Measurements from ENCODE around the gene CKS1B. TPM values are rescaled to one million over a fixed set of nuclear protein-coding genes. Genes with fewer than 3 reads are reported as not detected.

Gene CKS1B
- polyA plus RNA-seq, 4 donors = 63.7 to 117 (median 75.6) TPM

DNA sequence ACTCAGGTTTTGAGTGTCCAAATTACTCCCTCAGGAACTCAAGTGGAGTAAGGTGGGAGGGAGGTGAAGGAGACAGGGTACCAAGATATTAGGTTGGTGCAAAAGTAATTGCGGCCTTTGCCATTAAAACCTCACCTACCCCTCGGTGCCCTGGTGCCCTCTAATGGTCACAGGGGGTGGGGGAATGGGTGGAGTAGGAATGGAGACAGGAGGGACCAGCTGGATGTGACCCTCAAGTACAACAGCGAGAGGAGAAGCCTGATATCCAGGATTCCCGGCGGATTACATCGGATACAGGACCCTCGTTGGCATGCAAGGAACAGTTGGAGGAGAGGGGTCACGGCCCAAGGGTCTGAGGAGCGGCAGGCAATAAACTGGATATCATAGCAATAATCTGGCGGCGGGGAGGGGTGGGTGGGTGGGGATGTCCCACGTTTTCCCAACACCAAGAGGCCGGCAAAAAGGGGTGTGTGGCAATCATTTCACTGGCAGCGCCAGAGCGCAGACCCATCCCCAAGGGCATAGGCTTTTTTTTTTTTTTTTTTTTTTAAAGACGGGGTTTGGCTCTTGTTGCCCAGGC, 23.8 kb downstream of the CKS1B start:
- no peak for DNase-seq
- H3K27me3 ChIP-seq (ENCODE audit: control insufficient read depth in 3 of 3, insufficient read depth in 3 of 3, low read length in 3 of 3) = no peaks in the 10 kb centered on the region
- 71 to 74% (median 71%) methylated on average over 15 to 16 of the region's 16 CpGs for WGBS, 3 donors
- H3K27ac ChIP-seq (ENCODE audit: low read depth in 1 of 3, low read length in 2 of 3) = no peak overlapping the region
- FAIRE-seq = no peak
- H3K36me3 ChIP-seq (ENCODE audit: control insufficient read depth in 3 of 3, insufficient read depth in 2 of 3, low read depth in 1 of 3, low read length in 3 of 3) = peaks cover 0 to 4% (median 0%) of the 10 kb centered on the region in 3 donors
- no peak overlapping the region for H3K4me3 ChIP-seq (ENCODE audit: low read depth in 1 of 3, low read length in 3 of 3)
- H3K4me1 ChIP-seq (ENCODE audit: control insufficient read depth in 3 of 3, insufficient read depth in 2 of 3, low read depth in 1 of 3, low read length in 2 of 3) = peaks cover 1 to 20% (median 3%) of the 10 kb centered on the region in 3 donors
- H3K9me3 ChIP-seq (ENCODE audit: control insufficient read depth in 2 of 2, insufficient read depth in 1 of 2, low read depth in 1 of 2, low read length in 1 of 2) = no peaks in the 10 kb centered on the region

DNA sequence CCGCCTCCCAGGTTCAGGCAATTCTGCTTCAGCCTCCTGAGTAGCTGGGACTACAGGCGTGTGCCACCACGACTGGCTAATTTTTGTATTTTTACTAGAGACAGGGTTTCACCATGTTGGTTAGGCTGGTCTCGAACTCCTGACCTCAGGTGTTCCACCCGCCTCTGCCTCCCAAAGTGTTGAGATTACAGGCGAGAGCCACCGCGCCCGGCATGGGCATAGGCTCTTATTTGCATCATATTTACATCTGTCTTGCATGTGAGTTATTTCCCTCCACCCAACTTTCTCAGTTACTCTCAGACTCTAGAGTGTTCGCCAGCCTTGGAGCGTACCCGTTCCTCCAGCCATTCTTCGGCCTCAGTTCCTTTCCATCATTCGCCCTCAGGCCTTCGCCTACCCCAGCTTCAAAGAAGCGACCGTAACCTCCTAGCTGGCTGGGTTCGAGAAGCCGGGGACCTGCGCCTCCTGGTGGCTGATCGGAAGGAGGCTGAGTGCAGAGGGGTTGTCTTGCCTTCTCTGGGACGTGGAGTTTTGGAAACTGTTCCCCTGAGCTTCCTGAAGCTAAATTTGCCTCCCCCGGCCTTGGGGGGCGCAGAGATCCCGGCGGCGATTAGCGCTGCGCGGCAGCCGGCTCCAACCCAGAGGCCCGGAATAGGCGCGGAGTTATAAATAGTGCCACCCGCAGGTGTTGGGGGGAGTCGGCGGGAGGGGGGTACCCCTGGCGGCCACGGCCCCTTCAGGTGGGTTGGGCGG, 24.5 kb downstream of the CKS1B start:
- no peaks in the 10 kb centered on the region for H3K9me3 ChIP-seq (ENCODE audit: control insufficient read depth in 2 of 2, insufficient read depth in 1 of 2, low read depth in 1 of 2, low read length in 1 of 2)
- H3K27ac ChIP-seq (ENCODE audit: low read depth in 1 of 3, low read length in 2 of 3) = peak overlapping the region; percentile 49 to 97 (median 51)
- H3K27me3 ChIP-seq (ENCODE audit: control insufficient read depth in 3 of 3, insufficient read depth in 3 of 3, low read length in 3 of 3) = no peaks in the 10 kb centered on the region
- H3K4me1 ChIP-seq (ENCODE audit: control insufficient read depth in 3 of 3, insufficient read depth in 2 of 3, low read depth in 1 of 3, low read length in 2 of 3) = peaks cover 1 to 20% (median 3%) of the 10 kb centered on the region in 3 donors
- no peaks in the 10 kb centered on the region for H3K36me3 ChIP-seq (ENCODE audit: control insufficient read depth in 3 of 3, insufficient read depth in 2 of 3, low read depth in 1 of 3, low read length in 3 of 3)
- no peak for FAIRE-seq
- 10 to 11% (median 11%) methylated on average over 40 of the region's 40 CpGs for WGBS, 3 donors
- peak; percentile 70 to 80 for DNase-seq
- H3K4me3 ChIP-seq (ENCODE audit: low read depth in 1 of 3, low read length in 3 of 3) = peak overlapping the region; percentile 16 to 78 (median 77)

DNA sequence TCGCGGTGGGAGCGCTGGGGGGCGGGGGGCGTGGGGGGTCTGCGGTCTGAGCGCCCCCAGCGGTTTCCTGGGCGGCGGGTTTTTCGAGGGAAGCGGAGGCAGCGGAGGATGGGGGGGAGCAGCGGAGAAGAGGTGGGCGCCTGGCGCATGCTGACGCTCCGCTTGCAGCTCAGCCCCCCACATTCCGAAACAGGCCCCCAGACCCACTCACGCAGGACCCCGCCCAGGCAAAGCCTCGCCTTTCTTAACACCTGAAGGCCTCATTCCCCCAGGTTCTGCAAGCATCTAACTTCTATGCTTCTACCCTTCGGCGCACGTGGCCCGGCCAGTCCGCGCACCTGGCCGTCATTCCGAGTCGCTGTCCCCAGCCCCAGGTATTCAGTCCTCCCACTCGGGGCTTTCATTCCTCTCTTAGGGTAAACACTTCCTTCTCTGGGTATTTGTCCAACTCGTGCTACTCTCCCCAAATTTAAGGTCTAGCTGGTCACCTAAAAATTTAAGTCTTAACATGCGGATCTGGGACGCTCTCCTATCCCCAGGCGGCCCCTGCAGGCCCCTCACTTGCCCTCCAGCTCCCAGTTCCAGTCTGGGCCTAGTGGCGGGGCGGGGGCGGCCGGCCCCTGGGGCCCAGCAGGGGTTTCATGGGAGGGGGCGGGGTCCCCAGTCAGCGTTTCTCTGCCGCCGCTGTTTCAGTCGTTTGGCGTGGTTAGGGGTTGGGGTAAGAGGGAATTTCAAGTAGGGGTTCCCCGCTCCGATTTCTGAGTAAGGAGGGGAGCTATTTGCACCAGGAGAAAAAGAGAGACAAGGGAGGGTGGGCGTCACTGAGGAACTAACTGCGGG, 25.3 kb downstream of the CKS1B start:
- H3K9me3 ChIP-seq (ENCODE audit: control insufficient read depth in 2 of 2, insufficient read depth in 1 of 2, low read depth in 1 of 2, low read length in 1 of 2) = no peaks in the 10 kb centered on the region
- 2 to 5% (median 3%) methylated on average over 37 to 50 of the region's 50 CpGs for WGBS, 3 donors
- peaks cover 1 to 24% (median 8%) of the 10 kb centered on the region in 3 donors for H3K4me1 ChIP-seq (ENCODE audit: control insufficient read depth in 3 of 3, insufficient read depth in 2 of 3, low read depth in 1 of 3, low read length in 2 of 3)
- H3K27ac ChIP-seq (ENCODE audit: low read depth in 1 of 3, low read length in 2 of 3) = peak overlapping the region; percentile 91 to 97 (median 94)
- FAIRE-seq = no peak
- DNase-seq = peak; percentile 60 to 78
- peak overlapping the region; percentile 70 to 78 (median 77) for H3K4me3 ChIP-seq (ENCODE audit: low read depth in 1 of 3, low read length in 3 of 3)
- peaks cover 0 to 8% (median 0%) of the 10 kb centered on the region in 3 donors for H3K36me3 ChIP-seq (ENCODE audit: control insufficient read depth in 3 of 3, insufficient read depth in 2 of 3, low read depth in 1 of 3, low read length in 3 of 3)
- no peaks in the 10 kb centered on the region for H3K27me3 ChIP-seq (ENCODE audit: control insufficient read depth in 3 of 3, insufficient read depth in 3 of 3, low read length in 3 of 3)

DNA sequence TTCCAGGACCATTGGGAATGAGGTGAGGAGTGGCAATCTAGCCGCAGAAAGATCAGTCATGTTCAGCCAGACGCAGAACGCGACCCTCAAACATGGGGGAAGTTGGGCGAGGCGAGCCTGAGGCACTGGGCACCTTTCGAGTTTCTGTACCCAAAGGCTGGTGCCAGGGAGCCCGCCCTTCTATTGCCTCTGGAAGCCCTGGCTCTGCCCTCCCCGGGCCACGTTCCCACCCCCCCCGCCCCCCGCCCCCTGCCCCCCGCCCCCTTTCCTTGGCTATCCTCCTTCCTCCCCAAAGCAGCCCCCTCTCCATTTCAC, 25.9 kb downstream of the CKS1B start:
- WGBS, 3 donors = 1 to 3% (median 2%) methylated on average over 7 to 11 of the region's 13 CpGs
- no peak for DNase-seq
- peaks cover 0 to 12% (median 0%) of the 10 kb centered on the region in 3 donors for H3K36me3 ChIP-seq (ENCODE audit: control insufficient read depth in 3 of 3, insufficient read depth in 2 of 3, low read depth in 1 of 3, low read length in 3 of 3)
- peak overlapping the region; percentile 91 to 97 (median 94) for H3K27ac ChIP-seq (ENCODE audit: low read depth in 1 of 3, low read length in 2 of 3)
- FAIRE-seq = no peak
- no peaks in the 10 kb centered on the region for H3K27me3 ChIP-seq (ENCODE audit: control insufficient read depth in 3 of 3, insufficient read depth in 3 of 3, low read length in 3 of 3)
- H3K4me1 ChIP-seq (ENCODE audit: control insufficient read depth in 3 of 3, insufficient read depth in 2 of 3, low read depth in 1 of 3, low read length in 2 of 3) = peaks cover 1 to 28% (median 13%) of the 10 kb centered on the region in 3 donors
- peak overlapping the region; percentile 70 to 78 (median 77) for H3K4me3 ChIP-seq (ENCODE audit: low read depth in 1 of 3, low read length in 3 of 3)
- H3K9me3 ChIP-seq (ENCODE audit: control insufficient read depth in 2 of 2, insufficient read depth in 1 of 2, low read depth in 1 of 2, low read length in 1 of 2) = no peaks in the 10 kb centered on the region

DNA sequence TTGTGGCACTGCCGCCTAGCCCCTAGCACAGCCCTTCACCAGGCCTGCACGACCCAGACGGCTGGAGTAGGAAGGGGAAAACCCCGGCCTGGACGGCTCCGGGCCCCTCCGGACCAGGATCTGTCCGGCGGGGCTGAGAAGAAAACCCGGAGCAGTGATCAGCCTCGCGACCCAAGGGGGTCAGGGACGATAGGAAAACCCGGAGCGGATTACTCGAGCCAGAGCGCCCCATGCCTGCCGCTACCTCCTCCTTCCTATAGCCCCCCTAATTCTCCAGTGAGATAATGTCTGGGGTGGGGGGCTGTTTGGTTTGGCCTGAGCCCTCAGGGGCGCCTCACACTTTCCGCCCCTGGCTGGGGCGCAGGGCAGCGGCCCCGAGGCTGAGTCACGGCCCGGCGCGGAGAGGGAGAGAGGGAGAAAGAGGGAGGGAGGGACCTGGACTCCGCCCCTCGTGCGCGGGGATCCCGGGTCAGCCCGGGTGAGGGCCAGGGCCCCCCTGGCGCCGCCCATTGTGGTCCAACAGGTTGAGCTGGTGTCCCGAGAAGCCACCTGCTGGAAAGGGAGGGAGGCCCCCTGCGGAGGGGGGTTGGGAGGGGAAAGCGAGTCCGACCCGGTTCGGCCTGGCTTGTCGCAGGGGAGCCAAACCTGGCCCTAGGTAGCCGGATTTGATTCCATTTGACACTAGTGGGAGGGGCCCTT, 26.4 kb downstream of the CKS1B start:
- no peaks in the 10 kb centered on the region for H3K9me3 ChIP-seq (ENCODE audit: control insufficient read depth in 2 of 2, insufficient read depth in 1 of 2, low read depth in 1 of 2, low read length in 1 of 2)
- no peak for FAIRE-seq
- WGBS, 3 donors = 0 to 1% (median 1%) methylated on average over 33 to 43 of the region's 43 CpGs
- peak overlapping the region; percentile 91 to 97 (median 94) for H3K27ac ChIP-seq (ENCODE audit: low read depth in 1 of 3, low read length in 2 of 3)
- H3K4me3 ChIP-seq (ENCODE audit: low read depth in 1 of 3, low read length in 3 of 3) = peak overlapping the region; percentile 70 to 78 (median 77)
- H3K4me1 ChIP-seq (ENCODE audit: control insufficient read depth in 3 of 3, insufficient read depth in 2 of 3, low read depth in 1 of 3, low read length in 2 of 3) = peaks cover 3 to 33% (median 18%) of the 10 kb centered on the region in 3 donors
- DNase-seq = peak; percentile 96 to 99
- no peaks in the 10 kb centered on the region for H3K27me3 ChIP-seq (ENCODE audit: control insufficient read depth in 3 of 3, insufficient read depth in 3 of 3, low read length in 3 of 3)
- peaks cover 0 to 17% (median 0%) of the 10 kb centered on the region in 3 donors for H3K36me3 ChIP-seq (ENCODE audit: control insufficient read depth in 3 of 3, insufficient read depth in 2 of 3, low read depth in 1 of 3, low read length in 3 of 3)

DNA sequence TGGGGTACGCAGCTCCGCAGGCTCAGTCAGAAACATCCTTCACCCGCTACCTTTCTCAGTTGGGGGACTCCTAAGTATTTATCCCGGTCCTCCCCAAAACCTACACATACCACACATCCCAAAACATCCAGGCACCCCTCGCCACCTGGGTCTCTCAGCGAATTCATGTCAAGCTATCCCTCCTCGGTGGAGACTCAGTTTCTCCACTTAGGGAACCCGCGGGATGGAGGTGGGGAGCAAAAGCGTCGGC, 26.9 kb downstream of the CKS1B start:
- DNase-seq (no peak), FAIRE-seq (no peak)
- Histone ChIP-seq H3K27ac (ENCODE audit: low read depth in 1 of 3, low read length in 2 of 3) (peak overlapping the region; percentile 91 to 97 (median 94)), H3K4me3 (ENCODE audit: low read depth in 1 of 3, low read length in 3 of 3) (peak overlapping the region; percentile 70 to 78 (median 77)), H3K4me1 (ENCODE audit: control insufficient read depth in 3 of 3, insufficient read depth in 2 of 3, low read depth in 1 of 3, low read length in 2 of 3) (peaks cover 8 to 37% (median 21%) of the 10 kb centered on the region in 3 donors), H3K36me3 (ENCODE audit: control insufficient read depth in 3 of 3, insufficient read depth in 2 of 3, low read depth in 1 of 3, low read length in 3 of 3) (peaks cover 0 to 22% (median 0%) of the 10 kb centered on the region in 3 donors), H3K27me3 (ENCODE audit: control insufficient read depth in 3 of 3, insufficient read depth in 3 of 3, low read length in 3 of 3) (no peaks in the 10 kb centered on the region), H3K9me3 (ENCODE audit: control insufficient read depth in 2 of 2, insufficient read depth in 1 of 2, low read depth in 1 of 2, low read length in 1 of 2) (no peaks in the 10 kb centered on the region)
- 0 to 1% (median 0%) methylated on average over 11 of the region's 11 CpGs for WGBS, 3 donors

DNA sequence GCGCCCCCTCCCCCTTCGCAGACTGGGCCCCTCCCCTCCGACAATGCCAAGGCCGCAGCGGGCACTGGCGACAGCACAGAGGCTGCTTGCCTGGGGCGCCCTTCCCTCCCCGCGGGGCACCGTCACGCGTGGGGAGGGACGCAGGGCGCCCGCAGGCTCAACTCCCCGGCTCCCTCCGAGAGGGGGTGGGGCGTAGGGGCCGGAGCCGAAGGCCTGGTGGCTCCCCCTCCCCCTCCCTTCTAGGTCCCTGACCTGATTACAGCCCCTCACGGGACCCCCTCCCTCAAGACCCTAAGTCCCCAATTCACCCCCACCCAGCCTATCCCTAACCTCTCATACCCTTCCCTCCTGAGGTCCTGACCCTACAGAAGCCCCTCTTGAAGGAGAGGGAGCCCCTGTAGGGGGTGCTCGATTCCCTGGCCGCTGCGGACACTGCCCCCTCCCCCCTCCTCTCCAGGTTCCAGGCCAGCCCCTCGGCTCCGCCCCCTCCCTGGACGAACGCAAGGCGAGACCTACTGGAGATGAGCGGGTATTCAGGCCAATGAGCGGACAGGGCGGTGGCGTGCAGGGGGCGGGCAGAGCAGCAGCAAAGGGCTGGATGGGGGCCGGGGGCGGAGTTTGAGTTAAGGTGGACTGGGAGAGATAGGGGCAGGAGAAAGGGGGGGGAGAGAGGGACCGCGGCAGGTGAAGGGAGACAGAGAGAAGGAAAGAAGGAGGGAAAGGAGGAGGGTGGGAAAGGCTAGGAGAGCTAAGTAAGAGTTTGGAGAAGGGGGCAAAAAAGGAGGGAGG, 27.4 kb downstream of the CKS1B start:
- 0 to 1% (median 1%) methylated on average over 26 to 38 of the region's 38 CpGs for WGBS, 3 donors
- H3K27me3 ChIP-seq (ENCODE audit: control insufficient read depth in 3 of 3, insufficient read depth in 3 of 3, low read length in 3 of 3) = no peaks in the 10 kb centered on the region
- H3K36me3 ChIP-seq (ENCODE audit: control insufficient read depth in 3 of 3, insufficient read depth in 2 of 3, low read depth in 1 of 3, low read length in 3 of 3) = peaks cover 0 to 27% (median 0%) of the 10 kb centered on the region in 3 donors
- FAIRE-seq (no peak), DNase-seq (peak; percentile 99)
- H3K9me3 ChIP-seq (ENCODE audit: control insufficient read depth in 2 of 2, insufficient read depth in 1 of 2, low read depth in 1 of 2, low read length in 1 of 2) = no peaks in the 10 kb centered on the region
- peak overlapping the region; percentile 70 to 78 (median 77) for H3K4me3 ChIP-seq (ENCODE audit: low read depth in 1 of 3, low read length in 3 of 3)
- H3K27ac ChIP-seq (ENCODE audit: low read depth in 1 of 3, low read length in 2 of 3) = peak overlapping the region; percentile 91 to 97 (median 94)
- H3K4me1 ChIP-seq (ENCODE audit: control insufficient read depth in 3 of 3, insufficient read depth in 2 of 3, low read depth in 1 of 3, low read length in 2 of 3) = peaks cover 8 to 43% (median 21%) of the 10 kb centered on the region in 3 donors

Measured in small intestine (tissue), 7 donors.